ENCODE results near the gene FRMD8. TPM values are rescaled to one million over a fixed set of nuclear protein-coding genes. Genes with fewer than 3 reads are reported as not detected.

The FRMD8 gene
- total and polyA plus RNA-seq, 9 of the 15 experiments (the other 6 are each of a cell fraction or from before 2014, with no cell fraction given): 4.5 to 54.5 (median 15.8) TPM

DNA sequence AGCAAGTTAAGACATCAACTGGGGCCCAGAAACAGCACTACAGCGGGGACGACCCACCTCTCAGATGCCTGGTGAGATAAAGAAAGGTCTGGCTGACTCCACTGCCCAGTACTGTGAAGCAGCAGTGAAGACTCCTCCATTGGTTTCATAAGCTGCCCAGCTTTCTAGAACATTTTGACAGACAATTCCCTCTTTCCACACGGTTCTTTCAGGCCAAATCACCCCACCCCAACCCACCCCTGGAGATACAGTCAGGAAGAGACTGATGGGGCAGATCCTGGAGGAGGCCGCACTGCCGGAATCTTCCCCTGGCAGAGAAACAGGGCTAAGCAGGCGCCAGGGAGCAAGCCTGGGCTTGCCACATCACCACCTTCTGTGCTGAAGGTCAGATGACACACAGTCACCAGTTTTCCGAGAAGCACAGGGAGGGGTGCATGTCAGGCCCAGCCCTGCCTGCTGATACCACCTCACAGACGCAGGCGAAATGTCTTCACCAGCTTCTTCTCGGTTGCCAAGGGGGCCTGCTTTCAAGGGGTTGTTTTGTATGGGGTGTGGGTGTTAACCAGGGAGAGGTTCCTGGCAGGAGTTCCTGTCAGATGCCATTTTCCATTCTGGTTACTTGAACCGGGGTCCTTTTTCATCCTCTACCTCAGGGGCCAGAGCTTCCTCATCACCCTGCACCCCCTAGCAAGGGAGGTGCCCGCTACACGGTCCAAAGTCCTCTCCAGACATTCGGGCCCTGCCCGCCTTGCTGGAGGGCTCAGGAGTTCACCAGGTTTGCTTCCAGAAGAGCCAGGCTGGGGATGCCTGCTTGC lies 34.7 kb downstream of the FRMD8 start (continued):
- TF ChIP-seq, protein P1, sequence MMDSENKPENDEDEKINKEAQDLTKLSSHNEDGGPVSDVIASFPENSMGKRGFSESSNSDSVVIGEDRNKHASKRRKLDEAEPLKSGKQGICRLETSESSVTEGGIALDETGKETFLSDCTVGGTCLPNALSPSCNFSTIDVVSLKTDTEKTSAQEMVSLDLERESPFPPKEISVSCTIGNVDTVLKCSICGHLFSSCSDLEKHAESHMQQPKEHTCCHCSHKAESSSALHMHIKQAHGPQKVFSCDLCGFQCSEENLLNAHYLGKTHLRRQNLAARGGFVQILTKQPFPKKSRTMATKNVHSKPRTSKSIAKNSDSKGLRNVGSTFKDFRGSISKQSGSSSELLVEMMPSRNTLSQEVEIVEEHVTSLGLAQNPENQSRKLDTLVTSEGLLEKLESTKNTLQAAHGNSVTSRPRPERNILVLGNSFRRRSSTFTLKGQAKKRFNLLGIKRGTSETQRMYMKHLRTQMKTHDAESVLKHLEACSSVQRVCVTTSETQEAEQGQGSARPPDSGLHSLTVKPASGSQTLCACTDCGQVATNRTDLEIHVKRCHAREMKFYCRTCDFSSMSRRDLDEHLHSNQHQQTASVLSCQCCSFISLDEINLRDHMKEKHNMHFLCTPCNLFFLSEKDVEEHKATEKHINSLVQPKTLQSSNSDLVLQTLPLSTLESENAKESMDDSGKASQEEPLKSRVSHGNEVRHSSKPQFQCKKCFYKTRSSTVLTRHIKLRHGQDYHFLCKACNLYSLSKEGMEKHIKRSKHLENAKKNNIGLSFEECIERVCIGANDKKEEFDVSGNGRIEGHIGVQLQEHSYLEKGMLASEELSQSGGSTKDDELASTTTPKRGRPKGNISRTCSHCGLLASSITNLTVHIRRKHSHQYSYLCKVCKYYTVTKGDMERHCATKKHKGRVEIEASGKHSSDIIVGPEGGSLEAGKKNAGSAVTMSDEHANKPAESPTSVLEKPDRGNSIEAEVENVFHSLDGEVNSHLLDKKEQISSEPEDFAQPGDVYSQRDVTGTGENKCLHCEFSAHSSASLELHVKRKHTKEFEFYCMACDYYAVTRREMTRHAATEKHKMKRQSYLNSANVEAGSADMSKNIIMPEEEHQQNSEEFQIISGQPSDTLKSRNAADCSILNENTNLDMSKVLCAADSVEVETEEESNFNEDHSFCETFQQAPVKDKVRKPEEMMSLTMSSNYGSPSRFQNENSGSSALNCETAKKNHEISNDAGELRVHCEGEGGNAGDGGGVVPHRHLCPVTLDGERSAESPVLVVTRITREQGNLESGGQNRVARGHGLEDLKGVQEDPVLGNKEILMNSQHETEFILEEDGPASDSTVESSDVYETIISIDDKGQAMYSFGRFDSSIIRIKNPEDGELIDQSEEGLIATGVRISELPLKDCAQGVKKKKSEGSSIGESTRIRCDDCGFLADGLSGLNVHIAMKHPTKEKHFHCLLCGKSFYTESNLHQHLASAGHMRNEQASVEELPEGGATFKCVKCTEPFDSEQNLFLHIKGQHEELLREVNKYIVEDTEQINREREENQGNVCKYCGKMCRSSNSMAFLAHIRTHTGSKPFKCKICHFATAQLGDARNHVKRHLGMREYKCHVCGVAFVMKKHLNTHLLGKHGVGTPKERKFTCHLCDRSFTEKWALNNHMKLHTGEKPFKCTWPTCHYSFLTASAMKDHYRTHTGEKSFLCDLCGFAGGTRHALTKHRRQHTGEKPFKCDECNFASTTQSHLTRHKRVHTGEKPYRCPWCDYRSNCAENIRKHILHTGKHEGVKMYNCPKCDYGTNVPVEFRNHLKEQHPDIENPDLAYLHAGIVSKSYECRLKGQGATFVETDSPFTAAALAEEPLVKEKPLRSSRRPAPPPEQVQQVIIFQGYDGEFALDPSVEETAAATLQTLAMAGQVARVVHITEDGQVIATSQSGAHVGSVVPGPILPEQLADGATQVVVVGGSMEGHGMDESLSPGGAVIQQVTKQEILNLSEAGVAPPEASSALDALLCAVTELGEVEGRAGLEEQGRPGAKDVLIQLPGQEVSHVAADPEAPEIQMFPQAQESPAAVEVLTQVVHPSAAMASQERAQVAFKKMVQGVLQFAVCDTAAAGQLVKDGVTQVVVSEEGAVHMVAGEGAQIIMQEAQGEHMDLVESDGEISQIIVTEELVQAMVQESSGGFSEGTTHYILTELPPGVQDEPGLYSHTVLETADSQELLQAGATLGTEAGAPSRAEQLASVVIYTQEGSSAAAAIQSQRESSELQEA (IDR thresholded peaks at IDR 0.05; ENCODE audit: low read depth): no peak
- TF ChIP-seq, protein P2, sequence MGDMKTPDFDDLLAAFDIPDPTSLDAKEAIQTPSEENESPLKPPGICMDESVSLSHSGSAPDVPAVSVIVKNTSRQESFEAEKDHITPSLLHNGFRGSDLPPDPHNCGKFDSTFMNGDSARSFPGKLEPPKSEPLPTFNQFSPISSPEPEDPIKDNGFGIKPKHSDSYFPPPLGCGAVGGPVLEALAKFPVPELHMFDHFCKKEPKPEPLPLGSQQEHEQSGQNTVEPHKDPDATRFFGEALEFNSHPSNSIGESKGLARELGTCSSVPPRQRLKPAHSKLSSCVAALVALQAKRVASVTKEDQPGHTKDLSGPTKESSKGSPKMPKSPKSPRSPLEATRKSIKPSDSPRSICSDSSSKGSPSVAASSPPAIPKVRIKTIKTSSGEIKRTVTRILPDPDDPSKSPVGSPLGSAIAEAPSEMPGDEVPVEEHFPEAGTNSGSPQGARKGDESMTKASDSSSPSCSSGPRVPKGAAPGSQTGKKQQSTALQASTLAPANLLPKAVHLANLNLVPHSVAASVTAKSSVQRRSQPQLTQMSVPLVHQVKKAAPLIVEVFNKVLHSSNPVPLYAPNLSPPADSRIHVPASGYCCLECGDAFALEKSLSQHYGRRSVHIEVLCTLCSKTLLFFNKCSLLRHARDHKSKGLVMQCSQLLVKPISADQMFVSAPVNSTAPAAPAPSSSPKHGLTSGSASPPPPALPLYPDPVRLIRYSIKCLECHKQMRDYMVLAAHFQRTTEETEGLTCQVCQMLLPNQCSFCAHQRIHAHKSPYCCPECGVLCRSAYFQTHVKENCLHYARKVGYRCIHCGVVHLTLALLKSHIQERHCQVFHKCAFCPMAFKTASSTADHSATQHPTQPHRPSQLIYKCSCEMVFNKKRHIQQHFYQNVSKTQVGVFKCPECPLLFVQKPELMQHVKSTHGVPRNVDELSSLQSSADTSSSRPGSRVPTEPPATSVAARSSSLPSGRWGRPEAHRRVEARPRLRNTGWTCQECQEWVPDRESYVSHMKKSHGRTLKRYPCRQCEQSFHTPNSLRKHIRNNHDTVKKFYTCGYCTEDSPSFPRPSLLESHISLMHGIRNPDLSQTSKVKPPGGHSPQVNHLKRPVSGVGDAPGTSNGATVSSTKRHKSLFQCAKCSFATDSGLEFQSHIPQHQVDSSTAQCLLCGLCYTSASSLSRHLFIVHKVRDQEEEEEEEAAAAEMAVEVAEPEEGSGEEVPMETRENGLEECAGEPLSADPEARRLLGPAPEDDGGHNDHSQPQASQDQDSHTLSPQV (IDR thresholded peaks at IDR 0.05): no peak
- TF ChIP-seq SIN3B (IDR thresholded peaks at IDR 0.05; ENCODE audit: low read depth): no peak
- 0 out of 2 replicates have a peak, but pooled peaks have one; percentile 59 for TF ChIP-seq NFXL1 (CRISPR knock-in tag; IDR thresholded peaks at IDR 0.05)
- no peak for TF ChIP-seq RFX1 (IDR thresholded peaks at IDR 0.05)
- peak; percentile 37; the same call in 1 of the 2 replicates for TF ChIP-seq KLF1 (tag; IDR thresholded peaks at IDR 0.05)
- TF ChIP-seq HNRNPL (IDR thresholded peaks at IDR 0.05; ENCODE audit: low read depth, low read length): 0 out of 2 replicates have a peak, but pooled peaks have one; percentile 26
- peak; percentile 63; the same call in 1 of the 2 replicates for TF ChIP-seq ZNF41 (CRISPR knock-in tag; conservative IDR thresholded peaks at IDR 0.05)
- TF ChIP-seq ZBTB17 (CRISPR knock-in tag; IDR thresholded peaks at IDR 0.05): peak; percentile 70; the same call in 1 of the 2 replicates
- TF ChIP-seq, protein P3, sequence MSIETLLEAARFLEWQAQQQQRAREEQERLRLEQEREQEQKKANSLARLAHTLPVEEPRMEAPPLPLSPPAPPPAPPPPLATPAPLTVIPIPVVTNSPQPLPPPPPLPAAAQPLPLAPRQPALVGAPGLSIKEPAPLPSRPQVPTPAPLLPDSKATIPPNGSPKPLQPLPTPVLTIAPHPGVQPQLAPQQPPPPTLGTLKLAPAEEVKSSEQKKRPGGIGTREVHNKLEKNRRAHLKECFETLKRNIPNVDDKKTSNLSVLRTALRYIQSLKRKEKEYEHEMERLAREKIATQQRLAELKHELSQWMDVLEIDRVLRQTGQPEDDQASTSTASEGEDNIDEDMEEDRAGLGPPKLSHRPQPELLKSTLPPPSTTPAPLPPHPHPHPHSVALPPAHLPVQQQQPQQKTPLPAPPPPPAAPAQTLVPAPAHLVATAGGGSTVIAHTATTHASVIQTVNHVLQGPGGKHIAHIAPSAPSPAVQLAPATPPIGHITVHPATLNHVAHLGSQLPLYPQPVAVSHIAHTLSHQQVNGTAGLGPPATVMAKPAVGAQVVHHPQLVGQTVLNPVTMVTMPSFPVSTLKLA (conservative IDR thresholded peaks at IDR 0.05): no peak

Data from K562 (cell line).